ENCODE measurements around the gene AGXT. TPM values are rescaled to one million over a fixed set of nuclear protein-coding genes. Genes with fewer than 3 reads are reported as not detected.

AGXT gene
- total RNA-seq, 1 experiment from 2014 or later: not detected

- DNase-seq (ENCODE audit: low spot score): no peak
- Histone ChIP-seq H3K27ac (ENCODE audit: low read depth, low read length, poor library complexity, severe bottlenecking) (no peak overlapping the region), H3K4me3 (ENCODE audit: low read depth, low read length, poor library complexity, severe bottlenecking) (no peak overlapping the region), H3K27me3 (replicated peaks; ENCODE audit: insufficient read depth, low read depth, low read length, poor library complexity) (no peaks in the 10 kb centered on the region), H3K36me3 (ENCODE audit: insufficient read depth, low read length, poor library complexity, severe bottlenecking) (no peaks in the 10 kb centered on the region), H3K4me1 (ENCODE audit: insufficient read depth, low read length, poor library complexity, severe bottlenecking) (no peaks in the 10 kb centered on the region), H3K9me3 (ENCODE audit: low read depth, low read length, poor library complexity, severe bottlenecking) (no peaks in the 10 kb centered on the region)
- CTCF ChIA-PET: no interaction called here
- intact Hi-C loops (cut with micrococcal nuclease; ENCODE audit: unreplicated experiment): no loop called here
- POLR2A ChIA-PET (ENCODE audit: low non-redundant PET): no interaction called here
- BruUV-seq (replicated peaks): no TSS peak
- TF ChIP-seq CTCF (conservative IDR thresholded peaks at IDR 0.05; ENCODE audit: low read depth, low read length) (no peak), EZH2 (IDR thresholded peaks at IDR 0.05; ENCODE audit: borderline replicate concordance, low read depth, low read length, poor library complexity, severe bottlenecking) (no peak)
These were observed 708 bp downstream of the AGXT start for GRCh38 chr2:240869109-240869955.

- BruUV-seq (replicated peaks): no TSS peak
- Histone ChIP-seq H3K27me3 (replicated peaks; ENCODE audit: insufficient read depth, low read depth, low read length, poor library complexity) (no peaks in the 10 kb centered on the region), H3K27ac (ENCODE audit: low read depth, low read length, poor library complexity, severe bottlenecking) (no peak overlapping the region), H3K9me3 (ENCODE audit: low read depth, low read length, poor library complexity, severe bottlenecking) (no peaks in the 10 kb centered on the region), H3K4me3 (ENCODE audit: low read depth, low read length, poor library complexity, severe bottlenecking) (no peak overlapping the region), H3K36me3 (ENCODE audit: insufficient read depth, low read length, poor library complexity, severe bottlenecking) (no peaks in the 10 kb centered on the region), H3K4me1 (ENCODE audit: insufficient read depth, low read length, poor library complexity, severe bottlenecking) (no peaks in the 10 kb centered on the region)
- ChIA-PET CTCF (no interaction called here), POLR2A (ENCODE audit: low non-redundant PET) (no interaction called here)
- no peak for TF ChIP-seq CTCF (conservative IDR thresholded peaks at IDR 0.05; ENCODE audit: low read depth, low read length)
- no peak for TF ChIP-seq EZH2 (IDR thresholded peaks at IDR 0.05; ENCODE audit: borderline replicate concordance, low read depth, low read length, poor library complexity, severe bottlenecking)
- intact Hi-C loops (cut with micrococcal nuclease; ENCODE audit: unreplicated experiment): no loop called here
- no peak for DNase-seq (ENCODE audit: low spot score)
These were observed 1.6 kb downstream of the AGXT start for GRCh38 chr2:240869956-240870875.

GRCh38 chr2:240871071-240871958, 2.7 kb downstream of the AGXT start:
- H3K4me3 ChIP-seq (ENCODE audit: low read depth, low read length, poor library complexity, severe bottlenecking): no peak overlapping the region
- POLR2A ChIA-PET (ENCODE audit: low non-redundant PET): no interaction called here
- H3K4me1 ChIP-seq (ENCODE audit: insufficient read depth, low read length, poor library complexity, severe bottlenecking): no peaks in the 10 kb centered on the region
- no peak overlapping the region for H3K27ac ChIP-seq (ENCODE audit: low read depth, low read length, poor library complexity, severe bottlenecking)
- no peaks in the 10 kb centered on the region for H3K27me3 ChIP-seq (replicated peaks; ENCODE audit: insufficient read depth, low read depth, low read length, poor library complexity)
- no peak for DNase-seq (ENCODE audit: low spot score)
- intact Hi-C loops (cut with micrococcal nuclease; ENCODE audit: unreplicated experiment): no loop called here
- no TSS peak for BruUV-seq (replicated peaks)
- CTCF ChIA-PET: no interaction called here
- TF ChIP-seq CTCF (conservative IDR thresholded peaks at IDR 0.05; ENCODE audit: low read depth, low read length) (no peak), EZH2 (IDR thresholded peaks at IDR 0.05; ENCODE audit: borderline replicate concordance, low read depth, low read length, poor library complexity, severe bottlenecking) (no peak)
- H3K9me3 ChIP-seq (ENCODE audit: low read depth, low read length, poor library complexity, severe bottlenecking): no peaks in the 10 kb centered on the region
- no peaks in the 10 kb centered on the region for H3K36me3 ChIP-seq (ENCODE audit: insufficient read depth, low read length, poor library complexity, severe bottlenecking)
